K562 (cell line): ENCODE data around the gene MAGOHB. TPM values are rescaled to one million over a fixed set of nuclear protein-coding genes. Genes with fewer than 3 reads are reported as not detected.
A peak's percentile ranks its signal among the peaks of the same experiment; 100 is the strongest.

Source experiments
- ATAC-seq: fragments of 200-7000 bp; cut with Tn5 transposase; 3 replicates; pipeline ENCODE4 v1.9.1; 2020; ENCODE audit warnings: moderate library complexity
- Bru-seq: library from RNA; stranded (reverse); fragments of 400-500 nt; gene quantifications from one replicate; lab custom pipeline; 2021; lab: Mats Ljungman, UMichigan
- BruChase-seq, 2 experiments: library from RNA; stranded (reverse); fragments of 400-500 nt; gene quantifications; one replicate each; lab custom pipeline; 2021; lab: Mats Ljungman, UMichigan
- BruUV-seq: library from RNA; stranded (reverse); fragments of 400-500 nt; replicated peaks from 2 replicates; lab custom pipeline; 2021; lab: Mats Ljungman, UMichigan
- CTCF ChIA-PET: fragments of 300-600 bp; formaldehyde crosslinking; extraction: SDS; loops from one replicate; lab custom pipeline; 2021; ENCODE audit warnings: low intra/inter-chr PET ratio; lab: Yijun Ruan, JAX
- POLR2A ChIA-PET: fragments of 300-600, 350-650 bp; sonication (Branson Sonifier 250); formaldehyde crosslinking; extraction: SDS; loops from one replicate; lab custom pipeline; 2021; ENCODE audit warnings: antibody characterized with exemption, inconsistent platforms; lab: Yijun Ruan, JAX
- DNase-seq, 4 experiments: peaks; one replicate each; pipeline versions ENCODE4 v3.0.0 to v3.0.0-alpha.2; 2011 to 2018; ENCODE audit warnings: low spot score in 3 of 4, mixed read lengths in 3 of 4; ENCODE audit errors: extremely low read depth in 1 of 4
- FAIRE-seq: peaks from 2 replicates; lab custom pipeline; 2011; peaks lifted over from hg19 to GRCh38; lab: Jason Lieb, UNC
- H2AFZ ChIP-seq: 2 replicates; pipeline ENCODE4 v1.6.0; 2011; ENCODE audit warnings: low read depth, low read length, control low read depth, inconsistent platforms
- H3K27ac ChIP-seq: fragments of 200-600 bp; 3 replicates; pipeline ENCODE4 v1.8.0; 2011; ENCODE audit warnings: low read depth, mild to moderate bottlenecking, control low read depth, inconsistent platforms, low read length, moderate library complexity, mixed read lengths; ENCODE audit errors: extremely low read depth
- H3K27me3 ChIP-seq, 2 experiments: fragments of 300-600 bp in 1 of 2; 2 replicates in 1 of 2; 3 replicates in 1 of 2; pipeline versions ENCODE4 v1.6.0 to v1.8.0; 2011; ENCODE audit warnings: inconsistent platforms in 2 of 2, low read length in 2 of 2, mild to moderate bottlenecking in 1 of 2, mixed read lengths in 1 of 2, moderate library complexity in 1 of 2; ENCODE audit not compliant: control insufficient read depth in 2 of 2, insufficient read depth in 2 of 2
- H3K36me3 ChIP-seq: fragments of 300-600 bp; 3 replicates; pipeline ENCODE4 v1.8.0; 2011; ENCODE audit warnings: mild to moderate bottlenecking, low read length, inconsistent platforms; ENCODE audit not compliant: control insufficient read depth, insufficient read depth
- H3K4me1 ChIP-seq, 2 experiments: fragments of 200-600 bp in 1 of 2; replicated peaks in 1 of 2; 2 replicates in 1 of 2; 3 replicates in 1 of 2; pipeline versions ENCODE4 v1.5.1 to v1.8.0; 2011; ENCODE audit warnings: inconsistent platforms in 2 of 2, low read length in 2 of 2, mild to moderate bottlenecking in 1 of 2, mixed read lengths in 1 of 2, moderate library complexity in 1 of 2; ENCODE audit not compliant: control insufficient read depth in 2 of 2, insufficient read depth in 2 of 2
- H3K4me2 ChIP-seq: 2 replicates; pipeline ENCODE4 v1.6.1; 2011; ENCODE audit warnings: low read length, control low read depth, inconsistent platforms, mixed read lengths; ENCODE audit not compliant: insufficient read depth
- H3K4me3 ChIP-seq: fragments of 200-600 bp; sonication (generic), shearing (Covaris generic); 2 replicates; pipeline ENCODE4 v1.5.1; 2016; ENCODE audit warnings: control low read depth, inconsistent platforms
- H3K79me2 ChIP-seq: fragments of 200-600 bp; 3 replicates; pipeline ENCODE4 v1.8.0; 2011; ENCODE audit warnings: low read length, inconsistent platforms; ENCODE audit not compliant: control insufficient read depth, insufficient read depth
- H3K9ac ChIP-seq, 2 experiments: 2 replicates each; pipeline versions ENCODE4 v1.6.0 to v1.6.1; 2011; ENCODE audit warnings: low read depth in 2 of 2, low read length in 2 of 2, control low read depth in 1 of 2, inconsistent platforms in 1 of 2, mild to moderate bottlenecking in 1 of 2, mixed read lengths in 1 of 2; ENCODE audit not compliant: insufficient read depth in 1 of 2
- H3K9me1 ChIP-seq: one replicate; pipeline ENCODE4 v1.6.0; 2011; ENCODE audit warnings: inconsistent platforms, mild to moderate bottlenecking, low read length, moderate library complexity; ENCODE audit not compliant: control insufficient read depth, insufficient read depth
- H3K9me3 ChIP-seq: replicated peaks from 2 replicates; pipeline ENCODE4 v1.5.1; 2011; ENCODE audit warnings: low read depth, low read length, inconsistent platforms; ENCODE audit not compliant: control insufficient read depth, insufficient read depth
- H4K20me1 ChIP-seq: replicated peaks from 2 replicates; pipeline ENCODE4 v1.6.1; 2011; ENCODE audit warnings: low read length, inconsistent platforms, mixed read lengths; ENCODE audit not compliant: control insufficient read depth, insufficient read depth
- DACH1 ChIP-seq: fragments of 450-650 bp; IDR thresholded peaks from 2 replicates; pipeline ENCODE4 v1.6.1; 2018; ENCODE audit not compliant: partially characterized antibody
- E2F4 ChIP-seq: sonication (generic); formaldehyde crosslinking; IDR thresholded peaks from 2 replicates; pipeline ENCODE4 v1.8.0; 2022; ENCODE audit warnings: mild to moderate bottlenecking, low read depth, missing genetic modification reagents
- MXD1 ChIP-seq: fragments of 250-450 bp; sonication (Bioruptor Pico); IDR thresholded peaks from 2 replicates; pipeline ENCODE4 v1.8.0; 2021; ENCODE audit warnings: borderline replicate concordance, mild to moderate bottlenecking, moderate library complexity; ENCODE audit not compliant: poor library complexity, severe bottlenecking
- NFRKB ChIP-seq: fragments of 450-650 bp; IDR thresholded peaks from 2 replicates; pipeline ENCODE4 v1.6.1; 2016; ENCODE audit warnings: low read depth
- NRF1 ChIP-seq, 2 experiments: fragments of 450-650 bp; IDR thresholded peaks in 1 of 2; conservative IDR thresholded peaks in 1 of 2; 2 replicates each; pipeline ENCODE4 v1.6.1; 2014; ENCODE audit warnings: mild to moderate bottlenecking in 2 of 2
- SMARCA5 ChIP-seq: fragments of 450-650 bp; IDR thresholded peaks from 2 replicates; pipeline ENCODE4 v1.6.1; 2016
- TGIF2 ChIP-seq: sonication (generic); formaldehyde crosslinking; IDR thresholded peaks from 2 replicates; pipeline ENCODE4 v1.8.1; 2022; ENCODE audit warnings: mild to moderate bottlenecking, missing genetic modification reagents, moderate library complexity
- XRCC5 ChIP-seq: fragments of 200-400 bp; formaldehyde crosslinking; IDR thresholded peaks from 2 replicates; pipeline ENCODE4 v1.6.1; 2017; ENCODE audit warnings: low read depth, mild to moderate bottlenecking, low read length
- WGBS: fragments of 100-300 bp; shearing (Covaris generic); methylation state at CpG from one replicate; pipeline ENCODE4 v1.1.6; 2016; ENCODE audit warnings: low coverage, mixed read lengths; ENCODE audit not compliant: insufficient coverage; ENCODE audit errors: missing lambda C conversion rate; 5-methylcytosine and 5-hydroxymethylcytosine counted together
- in situ Hi-C: fragments of 300-500 bp; cut with MboI; formaldehyde crosslinking; loops from 4 replicates; pipeline ENCODE4 v1.15.0; 2018; ENCODE audit warnings: inconsistent platforms, mixed read lengths
- intact Hi-C: fragments of 100-400 bp; cut with micrococcal nuclease; formaldehyde crosslinking; loops from 2 replicates; pipeline ENCODE4 v1.14.2; 2022
- long read RNA-seq, 3 experiments: library from polyadenylated mRNA in 2 of 3; library from RNA in 1 of 3; unstranded in 2 of 3; stranded (forward) in 1 of 3; transcript quantifications; one replicate each; pipeline ENCODE4 v2.0.0, GENCODE V29; 2019 to 2022
- polyA minus RNA-seq, 3 experiments: library from RNA; depleted of rRNA, polyadenylated mRNA; stranded (reverse); fragments of >200 nt; gene quantifications; 2 replicates each; pipeline ENCODE4 v1.2.3, GENCODE V29; 2011
- polyA plus RNA-seq, 8 experiments: library from polyadenylated mRNA; depleted of rRNA in 4 of 8; stranded (reverse) in 5 of 8; unstranded in 3 of 8; fragments of >200 nt; fragmentation: Nextera tagmentation in 2 of 8; fragmentation: Illumina TruSeq in 1 of 8; extraction: Ambion mirVana in 2 of 8; extraction: Trizol in 1 of 8; gene quantifications; 2 replicates each; pipeline versions ENCODE4 v1.2.1 to v1.2.3, GENCODE V29; 2011 to 2014; ENCODE audit warnings: inconsistent platforms in 1 of 8, missing spikeins in 1 of 8
- total RNA-seq, 7 experiments: library from RNA; depleted of rRNA in 6 of 7; stranded (reverse); fragments of >200 nt in 6 of 7; fragmentation: Illumina TruSeq in 2 of 7; extraction: Trizol in 2 of 7; gene quantifications; 2 replicates each; pipeline versions ENCODE4 v1.2.1 to v1.2.3, GENCODE V29; 2011 to 2021; ENCODE audit warnings: low replicate concordance in 1 of 7
- TF ChIP-seq, protein P1 (sequence below): sonication (generic); formaldehyde crosslinking; IDR thresholded peaks from 2 replicates; pipeline ENCODE4 v1.9.0; 2022; ENCODE audit warnings: mild to moderate bottlenecking, missing genetic modification reagents

MAGOHB gene
- total RNA-seq (2011; cell fraction: chromatin; rRNA removed; ENCODE audit: low replicate concordance): 19.2 and 56.4 TPM in 2 replicates
- total RNA-seq (2011; cell fraction: nucleolus; rRNA removed): 8.8 and 13.0 TPM in 2 replicates
- 31.6 and 55.4 TPM in 2 replicates for total RNA-seq (2011; cell fraction: nucleoplasm; rRNA removed)
- 50.7 and 57.0 TPM in 2 replicates for total RNA-seq (2014; rRNA removed)
- total RNA-seq (2014; rRNA removed; fragmentation: Illumina TruSeq; extraction: Trizol): 94.5 and 110 TPM in 2 replicates
- total RNA-seq (2015; rRNA removed; fragmentation: Illumina TruSeq; extraction: Trizol): 78.2 and 85.4 TPM in 2 replicates
- total RNA-seq (2021): 55.4 and 62.3 TPM in 2 replicates
- polyA plus RNA-seq (2011; rRNA removed): 42.2 and 58.0 TPM in 2 replicates
- polyA plus RNA-seq (2011; cell fraction: cytosol; rRNA removed): 5.7 and 15.7 TPM in 2 replicates
- 12.3 and 19.5 TPM in 2 replicates for polyA plus RNA-seq (2011; cell fraction: nucleus; rRNA removed)
- polyA plus RNA-seq (2012): 44.5 and 82.5 TPM in 2 replicates
- 34.5 and 34.7 TPM in 2 replicates for polyA plus RNA-seq (2014; fragmentation: Illumina TruSeq; extraction: Trizol)
- 100 to 1,000 TPM; 168 to 177 TPM for polyA plus RNA-seq (2014; fragmentation: Nextera tagmentation; extraction: Ambion mirVana)
- polyA plus RNA-seq (2014; rRNA removed): 79.6 and 87.9 TPM in 2 replicates
- polyA minus RNA-seq (2011; rRNA and poly(A)+ RNA removed): 44.8 and 58.3 TPM in 2 replicates
- 8.2 and 10.8 TPM in 2 replicates for polyA minus RNA-seq (2011; cell fraction: cytosol; rRNA and poly(A)+ RNA removed)
- 27.7 and 62.8 TPM in 2 replicates for polyA minus RNA-seq (2011; cell fraction: nucleus; rRNA and poly(A)+ RNA removed)
- Bru-seq, nascent RNA: percentile 94 among the genes with signal in this experiment
- percentile 91 among the genes with signal in this experiment for BruChase-seq, experiment 1, labeled RNA remaining after a 2-hour chase
- BruChase-seq, experiment 2, labeled RNA remaining after a 6-hour chase: percentile 90 among the genes with signal in this experiment
- long read RNA-seq, experiment 1, transcript MAGOHB-201 (5 exons, 2,623 nt): major isoform, 134 of 151 reads
- long read RNA-seq, experiment 1, partial matches to known transcripts: 4 of 151 reads
- long read RNA-seq, experiment 1, other reads (novel, unspliced or antisense): 9 of 151 reads
- long read RNA-seq, experiment 2, transcript MAGOHB-201 (5 exons, 2,623 nt): major isoform, 24 of 36 reads
- long read RNA-seq, experiment 2, partial matches to known transcripts: 1 of 36 reads
- long read RNA-seq, experiment 2, other reads (novel, unspliced or antisense): 11 of 36 reads
- long read RNA-seq, experiment 3, transcript MAGOHB-201 (5 exons, 2,623 nt): major isoform, 75 of 77 reads
- long read RNA-seq, experiment 3, partial matches to known transcripts: 0 of 77 reads
- long read RNA-seq, experiment 3, other reads (novel, unspliced or antisense): 1 of 77 reads

- Histone ChIP-seq H3K27me3 (no peaks in the 10 kb centered on the region), H3K4me2 (peak within 1 kb of the TSS; percentile 91), H3K9me1 (no peaks in the 10 kb centered on the region), H3K4me1 (peaks cover 0 to 7% of the 10 kb centered on the region in 2 experiments; a peak in 3 of 5 replicates), H4K20me1 (no peaks in the 10 kb centered on the region), H3K27ac (peak within 1 kb of the TSS; percentile 95), H3K79me2 (peaks cover 27% of the 10 kb centered on the region), H3K9me3 (no peaks in the 10 kb centered on the region), H3K4me3 (peak within 1 kb of the TSS; percentile 73), H3K9ac (peak within 1 kb of the TSS; percentile 95 to 98), H3K36me3 (peaks cover 36% of the 10 kb centered on the region; the same call in 2 of the 3 replicates), H2AFZ (peak within 1 kb of the TSS; percentile 95)
- DNase-seq (peak; percentile 77 to 95 (median 78)), ATAC-seq (peak; percentile 93), FAIRE-seq (peak; percentile 90)
- 1% methylated on average over 34 of the region's 45 CpGs for WGBS
- ChIA-PET CTCF (interaction anchor here (1.2 kb wide), 1 partner anchor 137 kb away, joined by 3 read pairs; no protein-coding TSS in a partner anchor), POLR2A (interaction anchor here (0.5 to 1.2 kb wide), 3 partner anchors 127 to 243 kb away, joined by 3 to 5 read pairs (median 4); no protein-coding TSS in a partner anchor)
- intact Hi-C loops (loop anchor here (2.0 kb wide), 1 partner anchor 61 kb away; the partner anchor contains the start of gene STYK1), in situ Hi-C loops (no loop called here)
- BruUV-seq: TSS peak; percentile 99
- TF ChIP-seq, protein P1, sequence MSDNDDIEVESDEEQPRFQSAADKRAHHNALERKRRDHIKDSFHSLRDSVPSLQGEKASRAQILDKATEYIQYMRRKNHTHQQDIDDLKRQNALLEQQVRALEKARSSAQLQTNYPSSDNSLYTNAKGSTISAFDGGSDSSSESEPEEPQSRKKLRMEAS (CRISPR knock-in tag): peak; percentile 68
- TF ChIP-seq DACH1: no peak
- TF ChIP-seq MXD1 (CRISPR knock-in tag): peak; percentile 64
- no peak for TF ChIP-seq SMARCA5
- peak; percentile 95 for TF ChIP-seq NFRKB
- peak in 1 of 2 experiments; percentile 36; a peak in 2 of 4 replicates for TF ChIP-seq NRF1 (conservative IDR thresholded peaks at IDR 0.05 in 1 of 2, IDR thresholded peaks at IDR 0.05 in 1 of 2)
- TF ChIP-seq TGIF2 (CRISPR knock-in tag): no peak
- no peak for TF ChIP-seq XRCC5
- peak; percentile 88 for TF ChIP-seq E2F4 (CRISPR knock-in tag)
These were observed at the start of gene MAGOHB for GRCh38 chr12:10613349-10614055. Gene MAGOHB, minus strand, starts transcription at chr12:10613609. Its CDS starts 77 bp downstream, at chr12:10613532.
